Measurements from ENCODE around the gene GUF1.

The GUF1 gene

GRCh38 chr4:44679060-44679459 is 840 bp downstream of the GUF1 start:
- TF ChIP-seq CTCF (IDR thresholded peaks at IDR 0.05; ENCODE audit: extremely low read depth, insufficient read depth, missing control alignments) = no peak
- DNase-seq (ENCODE audit: low spot score) = peak; percentile 27
- in situ Hi-C loops (cut with MboI; ENCODE audit: low pct_unique_long_range_greater_than_20kb, low sequenced_read_pairs, unreplicated experiment) = no loop called here

GRCh38 chr4:44684648-44685047 is 6.4 kb downstream of the GUF1 start:
- in situ Hi-C loops (cut with MboI; ENCODE audit: low pct_unique_long_range_greater_than_20kb, low sequenced_read_pairs, unreplicated experiment) = no loop called here
- no peak for DNase-seq (ENCODE audit: low spot score)
- no peak for TF ChIP-seq CTCF (IDR thresholded peaks at IDR 0.05; ENCODE audit: extremely low read depth, insufficient read depth, missing control alignments)

- in situ Hi-C loops (cut with MboI; ENCODE audit: low pct_unique_long_range_greater_than_20kb, low sequenced_read_pairs, unreplicated experiment) = no loop called here
- TF ChIP-seq CTCF (IDR thresholded peaks at IDR 0.05; ENCODE audit: extremely low read depth, insufficient read depth, missing control alignments) = no peak
- no peak for DNase-seq (ENCODE audit: low spot score)
Observed at GRCh38 chr4:44700427-44700826, 22.2 kb downstream of the GUF1 start.

- in situ Hi-C loops (cut with MboI; ENCODE audit: low pct_unique_long_range_greater_than_20kb, low sequenced_read_pairs, unreplicated experiment) = no loop called here
- TF ChIP-seq CTCF (IDR thresholded peaks at IDR 0.05; ENCODE audit: extremely low read depth, insufficient read depth, missing control alignments) = no peak
- DNase-seq (ENCODE audit: low spot score) = no peak
Observed at GRCh38 chr4:44701037-44701436, 22.8 kb downstream of the GUF1 start.

GRCh38 chr4:44704673-44705072 is 26.5 kb downstream of the GUF1 start:
- no peak for TF ChIP-seq CTCF (IDR thresholded peaks at IDR 0.05; ENCODE audit: extremely low read depth, insufficient read depth, missing control alignments)
- in situ Hi-C loops (cut with MboI; ENCODE audit: low pct_unique_long_range_greater_than_20kb, low sequenced_read_pairs, unreplicated experiment) = no loop called here
- no peak for DNase-seq (ENCODE audit: low spot score)

- no peak for TF ChIP-seq CTCF (IDR thresholded peaks at IDR 0.05; ENCODE audit: extremely low read depth, insufficient read depth, missing control alignments)
- in situ Hi-C loops (cut with MboI; ENCODE audit: low pct_unique_long_range_greater_than_20kb, low sequenced_read_pairs, unreplicated experiment) = no loop called here
- no peak for DNase-seq (ENCODE audit: low spot score)
Observed at GRCh38 chr4:44713125-44713524, 34.9 kb downstream of the GUF1 start.

- in situ Hi-C loops (cut with MboI; ENCODE audit: low pct_unique_long_range_greater_than_20kb, low sequenced_read_pairs, unreplicated experiment) = no loop called here
- DNase-seq (ENCODE audit: low spot score) = no peak
- no peak for TF ChIP-seq CTCF (IDR thresholded peaks at IDR 0.05; ENCODE audit: extremely low read depth, insufficient read depth, missing control alignments)
Observed at GRCh38 chr4:44716597-44716996, 38.4 kb downstream of the GUF1 start.
